NCI-H187 (cell line): ENCODE results near the gene RNF181.
"Not testable (repeated sequence)": the region's sequence is repeated elsewhere in the genome, so short reads cannot be mapped to it uniquely, and the experiment has no call there.

Experiments
- DNase-seq, 2 experiments: peaks; one replicate each; lab custom pipeline; 2025; lab: John Stamatoyannopoulos, UW

The RNF181 gene

GRCh38 chr2:85595301-85596025, at the start of gene RNF181:
TSS of gene RNF181 (plus strand) at chr2:85595745. CDS start at chr2:85595764, 19 bp downstream.
- peak; percentile 80 to 82 for DNase-seq

- DNase-seq: no peak
Observed at GRCh38 chr2:85545780-85546240, 49.7 kb upstream of the RNF181 start.

GRCh38 chr2:85547089-85547858, 48.3 kb upstream of the RNF181 start:
- DNase-seq: no peak

- DNase-seq: no peak
Observed at GRCh38 chr2:85547859-85548607, 47.5 kb upstream of the RNF181 start.

- DNase-seq: no peak
Observed at GRCh38 chr2:85548608-85548900, 47.0 kb upstream of the RNF181 start.

- no peak for DNase-seq
Observed at GRCh38 chr2:85549095-85549494, 46.5 kb upstream of the RNF181 start.

GRCh38 chr2:85549826-85550225, 45.7 kb upstream of the RNF181 start:
- no peak for DNase-seq

GRCh38 chr2:85550486-85550885, 45.1 kb upstream of the RNF181 start:
- no peak for DNase-seq

GRCh38 chr2:85551698-85552678, 43.6 kb upstream of the RNF181 start:
- peak; percentile 20 to 47 for DNase-seq

GRCh38 chr2:85553184-85553583, 42.4 kb upstream of the RNF181 start:
- no peak for DNase-seq

GRCh38 chr2:85554980-85555612, 40.4 kb upstream of the RNF181 start:
- no peak for DNase-seq

- no peak for DNase-seq
Observed at GRCh38 chr2:85557130-85557529, 38.4 kb upstream of the RNF181 start.

- DNase-seq: no peak
Observed at GRCh38 chr2:85558160-85558559, 37.4 kb upstream of the RNF181 start.

- not testable (repeated sequence) for DNase-seq
Observed at GRCh38 chr2:85560403-85560726, 35.2 kb upstream of the RNF181 start.

- no peak for DNase-seq
Observed at GRCh38 chr2:85560812-85561279, 34.7 kb upstream of the RNF181 start.

GRCh38 chr2:85561280-85562212, 34.0 kb upstream of the RNF181 start, which contains the start of gene GGCX:
TSS of gene GGCX (minus strand) at chr2:85561493. CDS start at chr2:85561428, 65 bp downstream.
- DNase-seq: peak; percentile 74 to 90

GRCh38 chr2:85564144-85564563, 31.4 kb upstream of the RNF181 start:
- DNase-seq: no peak

- DNase-seq: no peak
Observed at GRCh38 chr2:85566265-85566664, 29.3 kb upstream of the RNF181 start.

GRCh38 chr2:85575739-85576138, 19.8 kb upstream of the RNF181 start:
- no peak for DNase-seq

GRCh38 chr2:85577063-85577385, 18.5 kb upstream of the RNF181 start:
- DNase-seq: no peak
